NCI-H2227 (cell line): ENCODE measurements around the gene DOCK8.

Experiments
- DNase-seq: peaks from one replicate; lab custom pipeline; 2025; ENCODE audit not compliant: unreplicated experiment; lab: John Stamatoyannopoulos, UW

DOCK8 gene

GRCh38 chr9:453832-454231 is 239.2 kb downstream of the DOCK8 start:
- DNase-seq = no peak

GRCh38 chr9:456365-456764 is 241.7 kb downstream of the DOCK8 start:
- no peak for DNase-seq

- DNase-seq = no peak
Observed at GRCh38 chr9:458590-458989, 243.9 kb downstream of the DOCK8 start.

GRCh38 chr9:459491-460444 is 245.1 kb downstream of the DOCK8 start:
- no peak for DNase-seq

- DNase-seq = no peak
Observed at GRCh38 chr9:462121-462520, 247.5 kb downstream of the DOCK8 start.

GRCh38 chr9:462606-463005 is 247.9 kb downstream of the DOCK8 start:
- DNase-seq = no peak

GRCh38 chr9:463455-464171 is 248.9 kb downstream of the DOCK8 start:
- no peak for DNase-seq

GRCh38 chr9:466747-467146 is 252.1 kb downstream of the DOCK8 start:
- no peak for DNase-seq

GRCh38 chr9:468766-469426 is 254.2 kb downstream of the DOCK8 start:
- no peak for DNase-seq

GRCh38 chr9:469672-470551 is 255.2 kb downstream of the DOCK8 start:
- DNase-seq = peak; percentile 88

- DNase-seq = no peak
Observed at GRCh38 chr9:470552-471194, 256.0 kb downstream of the DOCK8 start.

- no peak for DNase-seq
Observed at GRCh38 chr9:471320-471719, 256.7 kb downstream of the DOCK8 start.

- no peak for DNase-seq
Observed at GRCh38 chr9:472479-473075, 257.9 kb downstream of the DOCK8 start.

GRCh38 chr9:477193-477592 is 262.5 kb downstream of the DOCK8 start:
- DNase-seq = no peak

GRCh38 chr9:479304-479970 is 264.8 kb downstream of the DOCK8 start:
- DNase-seq = no peak

GRCh38 chr9:479971-480350 is 265.3 kb downstream of the DOCK8 start:
- DNase-seq = no peak

GRCh38 chr9:482739-483138 is 268.1 kb downstream of the DOCK8 start:
- no peak for DNase-seq

GRCh38 chr9:486156-486555 is 271.5 kb downstream of the DOCK8 start:
- no peak for DNase-seq

- no peak for DNase-seq
Observed at GRCh38 chr9:487429-487828, 272.8 kb downstream of the DOCK8 start.
